ENCODE results near the gene CREB5. TPM values are rescaled to one million over a fixed set of nuclear protein-coding genes. Genes with fewer than 3 reads are reported as not detected.

Gene CREB5
- total and polyA plus RNA-seq, 2 experiments from 2014 or later = 2.4 to 4.4 TPM

DNA sequence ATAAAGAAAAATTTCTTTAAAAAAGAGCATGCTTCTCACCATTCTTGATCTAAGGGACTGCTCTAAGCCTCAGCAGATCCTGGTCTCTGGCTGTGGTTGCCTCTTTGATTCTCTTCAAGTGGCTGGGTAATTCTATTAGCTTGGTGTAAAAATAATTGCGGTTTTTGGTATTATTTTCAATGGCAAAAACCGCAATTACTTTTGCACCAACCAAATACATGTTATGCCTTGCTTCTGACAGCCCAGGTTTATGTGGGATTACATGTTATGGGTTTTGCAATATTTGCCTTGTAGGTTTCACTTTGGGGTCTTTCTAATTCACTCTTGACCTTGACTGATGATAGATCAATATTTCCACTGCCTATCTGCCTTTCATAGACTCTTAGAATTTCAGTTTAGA is 20.0 kb upstream of the CREB5 start (continued):
- TF ChIP-seq EZH2 (IDR thresholded peaks at IDR 0.05; ENCODE audit: low read depth, unreplicated experiment) = no peak
- no peak for TF ChIP-seq ZNF331 (CRISPR knock-in tag; IDR thresholded peaks at IDR 0.05; ENCODE audit: low read depth)
- no peak for TF ChIP-seq CREB1 (CRISPR knock-in tag; IDR thresholded peaks at IDR 0.05; ENCODE audit: low read depth)
- no peak for TF ChIP-seq ZNF462 (CRISPR knock-in tag; IDR thresholded peaks at IDR 0.05)
- TF ChIP-seq NANOG (IDR thresholded peaks at IDR 0.05; ENCODE audit: borderline replicate concordance) = no peak
- no peak for TF ChIP-seq ZNF114 (CRISPR knock-in tag; IDR thresholded peaks at IDR 0.05)

GRCh38 chr7:28395404-28395803 is 16.9 kb upstream of the CREB5 start:
- Histone ChIP-seq H3K27ac (ENCODE audit: low read depth) (no peak overlapping the region), H3K27me3 (ENCODE audit: insufficient read depth) (no peaks in the 10 kb centered on the region), H3K4me2 (no peak overlapping the region), H3F3A (replicated peaks; ENCODE audit: low read depth) (no peaks in the 10 kb centered on the region), H3K9me2 (ENCODE audit: insufficient read depth) (no peaks in the 10 kb centered on the region), H3K36me3 (ENCODE audit: insufficient read depth) (no peaks in the 10 kb centered on the region; the same call in 1 of the 2 replicates), H2AFZ (no peak overlapping the region), H3K4me3 (no peak overlapping the region), H3K79me2 (replicated peaks; ENCODE audit: insufficient read depth) (no peaks in the 10 kb centered on the region), H3K4me1 (ENCODE audit: insufficient read depth) (no peaks in the 10 kb centered on the region; the same call in 1 of the 2 replicates), H4K20me1 (replicated peaks; ENCODE audit: insufficient read depth) (no peaks in the 10 kb centered on the region)
- no peak overlapping the region for H3K4me3 Mint-ChIP-seq
- no peak for ATAC-seq
- DNase-seq (ENCODE audit: low spot score) = no peak
- no peaks in the 10 kb centered on the region for H3K36me3 Mint-ChIP-seq (ENCODE audit: low read depth)
- no peaks in the 10 kb centered on the region for H3K27me3 Mint-ChIP-seq (ENCODE audit: insufficient read depth, low read depth, poor library complexity)
- no peak overlapping the region for H3K27ac Mint-ChIP-seq
- no peaks in the 10 kb centered on the region for H3K9me3 Mint-ChIP-seq
- peaks cover 4% of the 10 kb centered on the region; the same call in 1 of the 3 replicates for H3K4me1 Mint-ChIP-seq
- TF ChIP-seq, protein P1, sequence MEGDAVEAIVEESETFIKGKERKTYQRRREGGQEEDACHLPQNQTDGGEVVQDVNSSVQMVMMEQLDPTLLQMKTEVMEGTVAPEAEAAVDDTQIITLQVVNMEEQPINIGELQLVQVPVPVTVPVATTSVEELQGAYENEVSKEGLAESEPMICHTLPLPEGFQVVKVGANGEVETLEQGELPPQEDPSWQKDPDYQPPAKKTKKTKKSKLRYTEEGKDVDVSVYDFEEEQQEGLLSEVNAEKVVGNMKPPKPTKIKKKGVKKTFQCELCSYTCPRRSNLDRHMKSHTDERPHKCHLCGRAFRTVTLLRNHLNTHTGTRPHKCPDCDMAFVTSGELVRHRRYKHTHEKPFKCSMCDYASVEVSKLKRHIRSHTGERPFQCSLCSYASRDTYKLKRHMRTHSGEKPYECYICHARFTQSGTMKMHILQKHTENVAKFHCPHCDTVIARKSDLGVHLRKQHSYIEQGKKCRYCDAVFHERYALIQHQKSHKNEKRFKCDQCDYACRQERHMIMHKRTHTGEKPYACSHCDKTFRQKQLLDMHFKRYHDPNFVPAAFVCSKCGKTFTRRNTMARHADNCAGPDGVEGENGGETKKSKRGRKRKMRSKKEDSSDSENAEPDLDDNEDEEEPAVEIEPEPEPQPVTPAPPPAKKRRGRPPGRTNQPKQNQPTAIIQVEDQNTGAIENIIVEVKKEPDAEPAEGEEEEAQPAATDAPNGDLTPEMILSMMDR (conservative IDR thresholded peaks at IDR 0.05; ENCODE audit: low read depth in 2 of 2) = no peak
- TF ChIP-seq JUNB (IDR thresholded peaks at IDR 0.05; ENCODE audit: unreplicated experiment) (no peak), POLR2AphosphoS5 (IDR thresholded peaks at IDR 0.05; ENCODE audit: low read depth) (no peak), ZNF114 (CRISPR knock-in tag; IDR thresholded peaks at IDR 0.05) (no peak)
- TF ChIP-seq, protein P2, sequence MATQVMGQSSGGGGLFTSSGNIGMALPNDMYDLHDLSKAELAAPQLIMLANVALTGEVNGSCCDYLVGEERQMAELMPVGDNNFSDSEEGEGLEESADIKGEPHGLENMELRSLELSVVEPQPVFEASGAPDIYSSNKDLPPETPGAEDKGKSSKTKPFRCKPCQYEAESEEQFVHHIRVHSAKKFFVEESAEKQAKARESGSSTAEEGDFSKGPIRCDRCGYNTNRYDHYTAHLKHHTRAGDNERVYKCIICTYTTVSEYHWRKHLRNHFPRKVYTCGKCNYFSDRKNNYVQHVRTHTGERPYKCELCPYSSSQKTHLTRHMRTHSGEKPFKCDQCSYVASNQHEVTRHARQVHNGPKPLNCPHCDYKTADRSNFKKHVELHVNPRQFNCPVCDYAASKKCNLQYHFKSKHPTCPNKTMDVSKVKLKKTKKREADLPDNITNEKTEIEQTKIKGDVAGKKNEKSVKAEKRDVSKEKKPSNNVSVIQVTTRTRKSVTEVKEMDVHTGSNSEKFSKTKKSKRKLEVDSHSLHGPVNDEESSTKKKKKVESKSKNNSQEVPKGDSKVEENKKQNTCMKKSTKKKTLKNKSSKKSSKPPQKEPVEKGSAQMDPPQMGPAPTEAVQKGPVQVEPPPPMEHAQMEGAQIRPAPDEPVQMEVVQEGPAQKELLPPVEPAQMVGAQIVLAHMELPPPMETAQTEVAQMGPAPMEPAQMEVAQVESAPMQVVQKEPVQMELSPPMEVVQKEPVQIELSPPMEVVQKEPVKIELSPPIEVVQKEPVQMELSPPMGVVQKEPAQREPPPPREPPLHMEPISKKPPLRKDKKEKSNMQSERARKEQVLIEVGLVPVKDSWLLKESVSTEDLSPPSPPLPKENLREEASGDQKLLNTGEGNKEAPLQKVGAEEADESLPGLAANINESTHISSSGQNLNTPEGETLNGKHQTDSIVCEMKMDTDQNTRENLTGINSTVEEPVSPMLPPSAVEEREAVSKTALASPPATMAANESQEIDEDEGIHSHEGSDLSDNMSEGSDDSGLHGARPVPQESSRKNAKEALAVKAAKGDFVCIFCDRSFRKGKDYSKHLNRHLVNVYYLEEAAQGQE (IDR thresholded peaks at IDR 0.05; ENCODE audit: unreplicated experiment) = no peak
